Measurements from ENCODE around the gene EFHD1.
A peak's percentile ranks its signal among the peaks of the same experiment; 100 is the strongest.
"Not testable (repeated sequence)": the region's sequence is repeated elsewhere in the genome, so short reads cannot be mapped to it uniquely, and the experiment has no call there.

Gene EFHD1

GRCh38 chr2:232629129-232629475, 4.3 kb upstream of the EFHD1 start:
- TF ChIP-seq CTCF (IDR thresholded peaks at IDR 0.05; ENCODE audit: control insufficient read depth, extremely low read depth, insufficient read depth) = no peak
- no peak overlapping the region for H3K4me3 ChIP-seq (ENCODE audit: low read depth, low read length)
- no peak for DNase-seq (ENCODE audit: low read depth)

- DNase-seq (ENCODE audit: low read depth) = no peak
- TF ChIP-seq CTCF (IDR thresholded peaks at IDR 0.05; ENCODE audit: control insufficient read depth, extremely low read depth, insufficient read depth) = no peak
- H3K4me3 ChIP-seq (ENCODE audit: low read depth, low read length) = peak overlapping the region; percentile 56
Measured at GRCh38 chr2:232632229-232632903, 1.0 kb upstream of the EFHD1 start.

GRCh38 chr2:232632904-232633412, 446 bp upstream of the EFHD1 start:
- DNase-seq (ENCODE audit: low read depth) = no peak
- TF ChIP-seq CTCF (IDR thresholded peaks at IDR 0.05; ENCODE audit: control insufficient read depth, extremely low read depth, insufficient read depth) = no peak

GRCh38 chr2:232634206-232635150, 1.1 kb downstream of the EFHD1 start:
- no peak for TF ChIP-seq CTCF (IDR thresholded peaks at IDR 0.05; ENCODE audit: control insufficient read depth, extremely low read depth, insufficient read depth)
- H3K4me3 ChIP-seq (ENCODE audit: low read depth, low read length) = no peak overlapping the region
- DNase-seq (ENCODE audit: low read depth) = no peak

More at GRCh38 chr2:232632904-232633412, 446 bp upstream of the EFHD1 start:
- peak overlapping the region; percentile 56 for H3K4me3 ChIP-seq (ENCODE audit: low read depth, low read length)

- H3K4me3 ChIP-seq (ENCODE audit: low read depth, low read length); DNase-seq (ENCODE audit: low read depth): not testable (repeated sequence)
Measured at GRCh38 chr2:232635376-232635775, 2.0 kb downstream of the EFHD1 start.

- TF ChIP-seq CTCF (IDR thresholded peaks at IDR 0.05; ENCODE audit: control insufficient read depth, extremely low read depth, insufficient read depth) = no peak
- DNase-seq (ENCODE audit: low read depth) = no peak
- H3K4me3 ChIP-seq (ENCODE audit: low read depth, low read length) = no peak overlapping the region
Measured at GRCh38 chr2:232635820-232636219, 2.4 kb downstream of the EFHD1 start.

GRCh38 chr2:232636788-232637420, 3.5 kb downstream of the EFHD1 start:
- no peak overlapping the region for H3K4me3 ChIP-seq (ENCODE audit: low read depth, low read length)
- no peak for TF ChIP-seq CTCF (IDR thresholded peaks at IDR 0.05; ENCODE audit: control insufficient read depth, extremely low read depth, insufficient read depth)
- no peak for DNase-seq (ENCODE audit: low read depth)

Data from LNCaP clone FGC (cell line).